ENCODE data around the gene NLRX1. TPM values are rescaled to one million over a fixed set of nuclear protein-coding genes. Genes with fewer than 3 reads are reported as not detected.
"Not testable (repeated sequence)": the region's sequence is repeated elsewhere in the genome, so short reads cannot be mapped to it uniquely, and the experiment has no call there.

NLRX1 gene
- total RNA-seq, 1 donor from 2014 or later, result 10.2 TPM

DNA sequence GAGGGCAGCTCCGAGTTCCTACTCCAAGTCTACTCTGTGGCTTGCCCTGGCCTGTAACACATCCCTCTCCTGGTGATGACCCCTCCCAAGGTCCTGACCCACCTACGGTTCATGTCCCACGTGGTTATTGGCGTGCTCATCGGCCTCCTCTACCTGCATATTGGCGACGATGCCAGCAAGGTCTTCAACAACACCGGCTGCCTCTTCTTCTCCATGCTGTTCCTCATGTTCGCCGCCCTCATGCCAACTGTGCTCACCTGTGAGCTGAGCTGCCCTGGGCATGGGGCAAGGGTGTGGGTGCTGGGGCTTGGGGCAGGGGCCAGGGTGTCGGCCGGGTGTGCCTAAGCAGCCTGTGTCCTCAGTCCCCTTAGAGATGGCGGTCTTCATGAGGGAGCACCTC, 10.1 kb upstream of the NLRX1 start:
- Histone ChIP-seq H3K27me3 (no peaks in the 10 kb centered on the region), H3K36me3 (no peaks in the 10 kb centered on the region), H4K20me1 (ENCODE audit: low read depth) (no peaks in the 10 kb centered on the region), H3K79me2 (ENCODE audit: low read depth) (no peaks in the 10 kb centered on the region), H3K9ac (no peak overlapping the region), H3F3A (ENCODE audit: low read depth) (no peaks in the 10 kb centered on the region), H3K9me3 (ENCODE audit: low read depth) (no peaks in the 10 kb centered on the region), H3K4me1 (no peaks in the 10 kb centered on the region), H3K4me2 (no peak overlapping the region), H3K4me3 (no peak overlapping the region), H2AFZ (replicated peaks) (no peak overlapping the region), H3K27ac (no peak overlapping the region)
- no peak overlapping the region for H3K27ac Mint-ChIP-seq
- H3K4me3 Mint-ChIP-seq, result no peak overlapping the region
- DNase-seq (ENCODE audit: low spot score), result no peak
- peaks cover 14% of the 10 kb centered on the region for H3K27me3 Mint-ChIP-seq (ENCODE audit: insufficient read depth, low read depth)
- TF ChIP-seq, protein P1, sequence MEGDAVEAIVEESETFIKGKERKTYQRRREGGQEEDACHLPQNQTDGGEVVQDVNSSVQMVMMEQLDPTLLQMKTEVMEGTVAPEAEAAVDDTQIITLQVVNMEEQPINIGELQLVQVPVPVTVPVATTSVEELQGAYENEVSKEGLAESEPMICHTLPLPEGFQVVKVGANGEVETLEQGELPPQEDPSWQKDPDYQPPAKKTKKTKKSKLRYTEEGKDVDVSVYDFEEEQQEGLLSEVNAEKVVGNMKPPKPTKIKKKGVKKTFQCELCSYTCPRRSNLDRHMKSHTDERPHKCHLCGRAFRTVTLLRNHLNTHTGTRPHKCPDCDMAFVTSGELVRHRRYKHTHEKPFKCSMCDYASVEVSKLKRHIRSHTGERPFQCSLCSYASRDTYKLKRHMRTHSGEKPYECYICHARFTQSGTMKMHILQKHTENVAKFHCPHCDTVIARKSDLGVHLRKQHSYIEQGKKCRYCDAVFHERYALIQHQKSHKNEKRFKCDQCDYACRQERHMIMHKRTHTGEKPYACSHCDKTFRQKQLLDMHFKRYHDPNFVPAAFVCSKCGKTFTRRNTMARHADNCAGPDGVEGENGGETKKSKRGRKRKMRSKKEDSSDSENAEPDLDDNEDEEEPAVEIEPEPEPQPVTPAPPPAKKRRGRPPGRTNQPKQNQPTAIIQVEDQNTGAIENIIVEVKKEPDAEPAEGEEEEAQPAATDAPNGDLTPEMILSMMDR (IDR thresholded peaks at IDR 0.05), result no peak
- no peak for TF ChIP-seq EZH2phosphoT487 (IDR thresholded peaks at IDR 0.05)
- no peak for TF ChIP-seq EZH2 (IDR thresholded peaks at IDR 0.05)
- no peaks in the 10 kb centered on the region for H3K4me1 Mint-ChIP-seq
- no peaks in the 10 kb centered on the region for H3K36me3 Mint-ChIP-seq
- no peaks in the 10 kb centered on the region for H3K9me3 Mint-ChIP-seq

DNA sequence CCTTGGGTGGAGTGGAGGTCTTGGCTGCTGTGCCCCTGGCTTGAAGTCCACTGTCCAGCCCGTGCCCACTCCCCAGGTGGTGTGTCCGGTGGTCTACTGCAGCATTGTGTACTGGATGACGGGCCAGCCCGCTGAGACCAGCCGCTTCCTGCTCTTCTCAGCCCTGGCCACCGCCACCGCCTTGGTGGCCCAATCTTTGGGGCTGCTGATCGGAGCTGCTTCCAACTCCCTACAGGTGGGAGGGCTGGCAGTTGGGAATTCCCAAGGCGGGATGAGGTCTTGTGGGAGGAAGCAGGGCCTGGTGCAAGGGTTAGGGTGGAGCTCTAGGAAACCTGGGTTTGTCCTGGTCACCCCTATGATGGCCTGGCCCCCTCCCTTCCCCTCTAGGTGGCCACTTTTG, 8.4 kb upstream of the NLRX1 start:
- Histone ChIP-seq H3K4me1 (no peaks in the 10 kb centered on the region), H3F3A (ENCODE audit: low read depth) (no peaks in the 10 kb centered on the region), H3K4me3 (no peak overlapping the region), H3K9me3 (ENCODE audit: low read depth) (no peaks in the 10 kb centered on the region), H4K20me1 (ENCODE audit: low read depth) (no peaks in the 10 kb centered on the region), H3K27ac (no peak overlapping the region), H3K36me3 (no peaks in the 10 kb centered on the region), H3K4me2 (no peak overlapping the region), H3K27me3 (no peaks in the 10 kb centered on the region), H3K79me2 (ENCODE audit: low read depth) (no peaks in the 10 kb centered on the region), H3K9ac (no peak overlapping the region), H2AFZ (replicated peaks) (no peak overlapping the region)
- H3K27ac Mint-ChIP-seq, result no peak overlapping the region
- H3K4me1 Mint-ChIP-seq, result no peaks in the 10 kb centered on the region
- no peaks in the 10 kb centered on the region for H3K36me3 Mint-ChIP-seq
- H3K9me3 Mint-ChIP-seq, result no peaks in the 10 kb centered on the region
- no peak for TF ChIP-seq EZH2phosphoT487 (IDR thresholded peaks at IDR 0.05)
- TF ChIP-seq EZH2 (IDR thresholded peaks at IDR 0.05), result no peak
- DNase-seq (ENCODE audit: low spot score), result no peak
- peaks cover 9% of the 10 kb centered on the region for H3K27me3 Mint-ChIP-seq (ENCODE audit: insufficient read depth, low read depth)
- no peak overlapping the region for H3K4me3 Mint-ChIP-seq

DNA sequence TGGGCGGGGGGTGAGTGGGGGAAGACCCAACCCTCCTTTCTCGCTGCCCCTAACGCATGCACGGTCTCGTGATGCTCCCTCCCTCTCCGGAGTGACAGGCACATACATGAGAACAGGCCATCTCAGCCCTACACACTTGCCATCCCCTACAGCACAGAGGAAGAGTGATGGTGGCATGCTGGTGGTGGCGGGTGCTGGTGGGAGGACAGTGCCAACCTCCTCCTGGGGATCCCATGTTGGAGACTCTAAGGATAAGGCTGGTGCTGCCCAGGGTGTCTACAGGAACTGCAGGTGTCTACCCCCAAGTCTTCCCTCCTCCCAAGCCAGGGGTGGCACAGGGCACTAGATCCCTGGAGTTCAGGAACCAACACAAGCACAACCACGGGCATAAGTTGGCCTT, 6.7 kb upstream of the NLRX1 start:
- Histone ChIP-seq H3K79me2 (ENCODE audit: low read depth) (no peaks in the 10 kb centered on the region), H3K27ac (no peak overlapping the region), H3K27me3 (no peaks in the 10 kb centered on the region), H3K4me2 (no peak overlapping the region), H3K4me3 (no peak overlapping the region), H4K20me1 (ENCODE audit: low read depth) (no peaks in the 10 kb centered on the region), H3K9me3 (ENCODE audit: low read depth) (no peaks in the 10 kb centered on the region), H3F3A (ENCODE audit: low read depth) (no peaks in the 10 kb centered on the region), H3K9ac (no peak overlapping the region), H3K36me3 (no peaks in the 10 kb centered on the region), H2AFZ (replicated peaks) (no peak overlapping the region), H3K4me1 (no peaks in the 10 kb centered on the region)
- Mint-ChIP-seq H3K4me1 (peaks cover 6% of the 10 kb centered on the region), H3K9me3 (no peaks in the 10 kb centered on the region), H3K4me3 (no peak overlapping the region), H3K36me3 (no peaks in the 10 kb centered on the region), H3K27me3 (ENCODE audit: insufficient read depth, low read depth) (peaks cover 4% of the 10 kb centered on the region), H3K27ac (no peak overlapping the region)
- no peak for TF ChIP-seq EZH2phosphoT487 (IDR thresholded peaks at IDR 0.05)
- TF ChIP-seq EZH2 (IDR thresholded peaks at IDR 0.05), result no peak
- TF ChIP-seq, protein P1 (IDR thresholded peaks at IDR 0.05), result no peak
- DNase-seq (ENCODE audit: low spot score), result no peak

DNA sequence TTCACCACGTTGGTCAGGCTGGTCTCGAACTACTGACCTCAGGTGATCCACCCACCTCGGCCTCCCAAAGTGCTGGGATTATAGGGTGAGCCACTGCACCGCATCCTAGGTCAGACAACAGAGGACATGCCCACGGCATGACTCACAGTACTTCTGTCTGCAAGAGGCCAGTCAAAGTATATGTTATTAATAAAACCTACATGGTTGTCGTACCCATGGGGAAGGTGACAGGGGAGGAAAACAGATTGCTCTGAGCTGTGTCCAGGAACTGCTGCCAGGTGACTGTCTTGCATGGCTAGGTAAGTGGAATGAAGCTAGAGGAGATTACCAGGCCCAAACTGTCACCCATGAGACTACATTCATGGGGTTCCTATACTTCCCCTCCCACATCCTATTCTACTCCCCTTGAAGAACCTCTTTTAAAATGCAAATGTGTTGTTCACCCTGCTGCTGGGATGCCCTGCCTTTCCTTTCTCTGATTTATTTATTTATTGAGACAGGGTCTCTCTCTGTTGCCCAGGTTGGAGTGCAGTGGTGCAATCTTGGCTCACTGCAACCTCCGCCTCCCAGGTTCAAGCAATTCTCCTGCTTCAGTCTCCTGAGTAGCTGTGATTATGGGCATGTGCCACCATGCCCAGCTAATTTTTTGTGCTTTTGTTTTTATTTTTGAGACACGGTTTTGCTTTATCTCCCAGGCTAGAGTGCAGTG, 2.0 kb upstream of the NLRX1 start:
- Mint-ChIP-seq H3K27me3 (ENCODE audit: insufficient read depth, low read depth) (peaks cover 12% of the 10 kb centered on the region), H3K27ac (no peak overlapping the region), H3K36me3 (no peaks in the 10 kb centered on the region), H3K9me3 (no peaks in the 10 kb centered on the region), H3K4me3 (no peak overlapping the region), H3K4me1 (peaks cover 9% of the 10 kb centered on the region)
- TF ChIP-seq, protein P1 (IDR thresholded peaks at IDR 0.05), result no peak
- TF ChIP-seq EZH2phosphoT487 (IDR thresholded peaks at IDR 0.05) (no peak), EZH2 (IDR thresholded peaks at IDR 0.05) (no peak)
- Histone ChIP-seq H3K79me2 (ENCODE audit: low read depth) (no peaks in the 10 kb centered on the region), H4K20me1 (ENCODE audit: low read depth) (no peaks in the 10 kb centered on the region), H3K4me1 (peaks cover 5% of the 10 kb centered on the region), H3K9me3 (ENCODE audit: low read depth) (no peaks in the 10 kb centered on the region), H3K36me3 (no peaks in the 10 kb centered on the region), H3K27me3 (no peaks in the 10 kb centered on the region), H3K4me3 (no peak overlapping the region), H3K27ac (no peak overlapping the region), H2AFZ (replicated peaks) (no peak overlapping the region), H3F3A (ENCODE audit: low read depth) (peaks cover 21% of the 10 kb centered on the region), H3K9ac (no peak overlapping the region), H3K4me2 (no peak overlapping the region)
- no peak for DNase-seq (ENCODE audit: low spot score)

DNA sequence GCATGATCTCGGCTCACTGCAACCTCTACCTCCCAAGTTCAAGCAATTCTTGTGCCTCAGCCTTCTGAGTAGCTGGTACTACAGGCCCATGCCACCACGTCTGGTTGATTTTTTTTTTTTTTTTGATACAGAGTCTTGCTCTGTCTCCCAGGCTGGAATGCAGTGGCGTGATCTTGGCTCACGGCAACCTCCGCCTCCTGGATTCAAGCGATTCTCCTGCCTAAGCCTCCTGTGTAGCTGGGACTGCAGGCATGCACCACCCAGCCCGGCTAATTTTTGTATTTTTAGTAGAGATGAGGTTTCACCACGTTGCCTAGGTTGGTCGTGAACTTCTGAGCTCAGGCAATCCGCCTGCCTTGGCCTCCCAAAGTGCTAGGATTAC, 1.5 kb upstream of the NLRX1 start:
- not testable (repeated sequence) for H3K4me3 ChIP-seq; H3K4me3 Mint-ChIP-seq; H4K20me1 ChIP-seq (ENCODE audit: low read depth); H3K79me2 ChIP-seq (ENCODE audit: low read depth); H3K27ac Mint-ChIP-seq; H3K9me3 ChIP-seq (ENCODE audit: low read depth); H3K4me2 ChIP-seq; H3K27ac ChIP-seq; H2AFZ ChIP-seq (replicated peaks); H3K9ac ChIP-seq; H3K36me3 ChIP-seq; H3K36me3 Mint-ChIP-seq; H3K9me3 Mint-ChIP-seq; H3K27me3 ChIP-seq; DNase-seq (ENCODE audit: low spot score); H3K4me1 Mint-ChIP-seq; H3K4me1 ChIP-seq
- peaks cover 21% of the 10 kb centered on the region for H3F3A ChIP-seq (ENCODE audit: low read depth)
- peaks cover 12% of the 10 kb centered on the region for H3K27me3 Mint-ChIP-seq (ENCODE audit: insufficient read depth, low read depth)
